GM23338 (cell line): ENCODE results near the gene BTBD9. TPM values are rescaled to one million over a fixed set of nuclear protein-coding genes. Genes with fewer than 3 reads are reported as not detected.

Experiments used
- CREB1 ChIP-seq: fragments of 250-450 bp; sonication (Bioruptor Pico); IDR thresholded peaks from 2 replicates; pipeline ENCODE4 v1.5.0; 2020; ENCODE audit warnings: low read depth, mild to moderate bottlenecking, moderate library complexity
- CTCF ChIP-seq, 2 experiments: fragments of 200-600 bp in 1 of 2; sonication (generic) in 1 of 2; conservative IDR thresholded peaks; 2 replicates each; pipeline versions ENCODE4 v1.5.1 to v1.6.1; 2016 to 2017; ENCODE audit warnings: antibody characterized with exemption in 2 of 2, low read depth in 2 of 2, mild to moderate bottlenecking in 2 of 2, moderate library complexity in 1 of 2
- EZH2 ChIP-seq: fragments of 200-600 bp; sonication (generic); IDR thresholded peaks from one replicate; pipeline ENCODE4 v1.8.0; 2017; ENCODE audit warnings: antibody characterized with exemption, mild to moderate bottlenecking, low read depth; ENCODE audit not compliant: unreplicated experiment
- EZH2phosphoT487 ChIP-seq: fragments of 200-600 bp; sonication (generic); IDR thresholded peaks from one replicate; pipeline ENCODE4 v1.8.1; 2018; ENCODE audit warnings: antibody characterized with exemption; ENCODE audit not compliant: unreplicated experiment
- POLR2AphosphoS5 ChIP-seq: IDR thresholded peaks from 2 replicates; pipeline ENCODE4 v1.6.1; 2016; ENCODE audit warnings: antibody characterized with exemption, low read depth
- ZNF331 ChIP-seq: fragments of 250-450 bp; sonication (Bioruptor Pico); IDR thresholded peaks from 2 replicates; pipeline ENCODE4 v1.5.0; 2020; ENCODE audit warnings: low read depth, mild to moderate bottlenecking, moderate library complexity
- polyA plus RNA-seq: library from polyadenylated mRNA; unstranded; fragments of >200 nt; fragmentation: Nextera tagmentation; extraction: Ambion mirVana; gene quantifications from 2 replicates; pipeline ENCODE4 v1.2.1, GENCODE V29; 2016
- total RNA-seq: library from RNA; depleted of rRNA; stranded (reverse); fragments of >200 nt; shearing (Covaris generic); gene quantifications from 2 replicates; pipeline ENCODE4 v1.2.3, GENCODE V29; 2014
- TF ChIP-seq, protein P1 (sequence below): fragments of 250-450 bp; sonication (Bioruptor Pico); IDR thresholded peaks from 2 replicates; pipeline ENCODE4 v1.5.0; 2020; ENCODE audit warnings: mild to moderate bottlenecking, moderate library complexity
- TF ChIP-seq, protein P2 (sequence below): IDR thresholded peaks from one replicate; pipeline ENCODE4 v1.6.1; 2018; ENCODE audit warnings: antibody characterized with exemption; ENCODE audit not compliant: unreplicated experiment

The BTBD9 gene
- total and polyA plus RNA-seq, 2 experiments from 2014 or later, result 4.2 to 5.3 TPM

GRCh38 chr6:38510205-38510604 is 129.5 kb downstream of the BTBD9 start (continued):
- TF ChIP-seq, protein P1, sequence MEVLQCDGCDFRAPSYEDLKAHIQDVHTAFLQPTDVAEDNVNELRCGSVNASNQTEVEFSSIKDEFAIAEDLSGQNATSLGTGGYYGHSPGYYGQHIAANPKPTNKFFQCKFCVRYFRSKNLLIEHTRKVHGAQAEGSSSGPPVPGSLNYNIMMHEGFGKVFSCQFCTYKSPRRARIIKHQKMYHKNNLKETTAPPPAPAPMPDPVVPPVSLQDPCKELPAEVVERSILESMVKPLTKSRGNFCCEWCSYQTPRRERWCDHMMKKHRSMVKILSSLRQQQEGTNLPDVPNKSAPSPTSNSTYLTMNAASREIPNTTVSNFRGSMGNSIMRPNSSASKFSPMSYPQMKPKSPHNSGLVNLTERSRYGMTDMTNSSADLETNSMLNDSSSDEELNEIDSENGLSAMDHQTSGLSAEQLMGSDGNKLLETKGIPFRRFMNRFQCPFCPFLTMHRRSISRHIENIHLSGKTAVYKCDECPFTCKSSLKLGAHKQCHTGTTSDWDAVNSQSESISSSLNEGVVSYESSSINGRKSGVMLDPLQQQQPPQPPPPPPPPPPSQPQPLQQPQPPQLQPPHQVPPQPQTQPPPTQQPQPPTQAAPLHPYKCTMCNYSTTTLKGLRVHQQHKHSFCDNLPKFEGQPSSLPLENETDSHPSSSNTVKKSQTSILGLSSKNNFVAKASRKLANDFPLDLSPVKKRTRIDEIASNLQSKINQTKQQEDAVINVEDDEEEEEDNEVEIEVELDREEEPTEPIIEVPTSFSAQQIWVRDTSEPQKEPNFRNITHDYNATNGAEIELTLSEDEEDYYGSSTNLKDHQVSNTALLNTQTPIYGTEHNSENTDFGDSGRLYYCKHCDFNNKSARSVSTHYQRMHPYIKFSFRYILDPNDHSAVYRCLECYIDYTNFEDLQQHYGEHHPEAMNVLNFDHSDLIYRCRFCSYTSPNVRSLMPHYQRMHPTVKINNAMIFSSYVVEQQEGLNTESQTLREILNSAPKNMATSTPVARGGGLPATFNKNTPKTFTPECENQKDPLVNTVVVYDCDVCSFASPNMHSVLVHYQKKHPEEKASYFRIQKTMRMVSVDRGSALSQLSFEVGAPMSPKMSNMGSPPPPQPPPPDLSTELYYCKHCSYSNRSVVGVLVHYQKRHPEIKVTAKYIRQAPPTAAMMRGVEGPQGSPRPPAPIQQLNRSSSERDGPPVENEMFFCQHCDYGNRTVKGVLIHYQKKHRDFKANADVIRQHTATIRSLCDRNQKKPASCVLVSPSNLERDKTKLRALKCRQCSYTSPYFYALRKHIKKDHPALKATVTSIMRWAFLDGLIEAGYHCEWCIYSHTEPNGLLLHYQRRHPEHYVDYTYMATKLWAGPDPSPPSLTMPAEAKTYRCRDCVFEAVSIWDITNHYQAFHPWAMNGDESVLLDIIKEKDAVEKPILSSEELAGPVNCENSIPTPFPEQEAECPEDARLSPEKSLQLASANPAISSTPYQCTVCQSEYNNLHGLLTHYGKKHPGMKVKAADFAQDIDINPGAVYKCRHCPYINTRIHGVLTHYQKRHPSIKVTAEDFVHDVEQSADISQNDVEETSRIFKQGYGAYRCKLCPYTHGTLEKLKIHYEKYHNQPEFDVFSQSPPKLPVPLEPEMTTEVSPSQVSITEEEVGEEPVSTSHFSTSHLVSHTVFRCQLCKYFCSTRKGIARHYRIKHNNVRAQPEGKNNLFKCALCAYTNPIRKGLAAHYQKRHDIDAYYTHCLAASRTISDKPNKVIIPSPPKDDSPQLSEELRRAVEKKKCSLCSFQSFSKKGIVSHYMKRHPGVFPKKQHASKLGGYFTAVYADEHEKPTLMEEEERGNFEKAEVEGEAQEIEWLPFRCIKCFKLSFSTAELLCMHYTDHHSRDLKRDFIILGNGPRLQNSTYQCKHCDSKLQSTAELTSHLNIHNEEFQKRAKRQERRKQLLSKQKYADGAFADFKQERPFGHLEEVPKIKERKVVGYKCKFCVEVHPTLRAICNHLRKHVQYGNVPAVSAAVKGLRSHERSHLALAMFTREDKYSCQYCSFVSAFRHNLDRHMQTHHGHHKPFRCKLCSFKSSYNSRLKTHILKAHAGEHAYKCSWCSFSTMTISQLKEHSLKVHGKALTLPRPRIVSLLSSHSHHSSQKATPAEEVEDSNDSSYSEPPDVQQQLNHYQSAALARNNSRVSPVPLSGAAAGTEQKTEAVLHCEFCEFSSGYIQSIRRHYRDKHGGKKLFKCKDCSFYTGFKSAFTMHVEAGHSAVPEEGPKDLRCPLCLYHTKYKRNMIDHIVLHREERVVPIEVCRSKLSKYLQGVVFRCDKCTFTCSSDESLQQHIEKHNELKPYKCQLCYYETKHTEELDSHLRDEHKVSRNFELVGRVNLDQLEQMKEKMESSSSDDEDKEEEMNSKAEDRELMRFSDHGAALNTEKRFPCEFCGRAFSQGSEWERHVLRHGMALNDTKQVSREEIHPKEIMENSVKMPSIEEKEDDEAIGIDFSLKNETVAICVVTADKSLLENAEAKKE (CRISPR knock-in tag), result no peak
- TF ChIP-seq CREB1 (CRISPR knock-in tag) (no peak), POLR2AphosphoS5 (no peak), CTCF (conservative IDR thresholded peaks at IDR 0.05; ENCODE audit: low read depth in 2 of 2) (no peak), EZH2 (no peak), ZNF331 (CRISPR knock-in tag) (no peak), EZH2phosphoT487 (no peak)
- TF ChIP-seq, protein P2, sequence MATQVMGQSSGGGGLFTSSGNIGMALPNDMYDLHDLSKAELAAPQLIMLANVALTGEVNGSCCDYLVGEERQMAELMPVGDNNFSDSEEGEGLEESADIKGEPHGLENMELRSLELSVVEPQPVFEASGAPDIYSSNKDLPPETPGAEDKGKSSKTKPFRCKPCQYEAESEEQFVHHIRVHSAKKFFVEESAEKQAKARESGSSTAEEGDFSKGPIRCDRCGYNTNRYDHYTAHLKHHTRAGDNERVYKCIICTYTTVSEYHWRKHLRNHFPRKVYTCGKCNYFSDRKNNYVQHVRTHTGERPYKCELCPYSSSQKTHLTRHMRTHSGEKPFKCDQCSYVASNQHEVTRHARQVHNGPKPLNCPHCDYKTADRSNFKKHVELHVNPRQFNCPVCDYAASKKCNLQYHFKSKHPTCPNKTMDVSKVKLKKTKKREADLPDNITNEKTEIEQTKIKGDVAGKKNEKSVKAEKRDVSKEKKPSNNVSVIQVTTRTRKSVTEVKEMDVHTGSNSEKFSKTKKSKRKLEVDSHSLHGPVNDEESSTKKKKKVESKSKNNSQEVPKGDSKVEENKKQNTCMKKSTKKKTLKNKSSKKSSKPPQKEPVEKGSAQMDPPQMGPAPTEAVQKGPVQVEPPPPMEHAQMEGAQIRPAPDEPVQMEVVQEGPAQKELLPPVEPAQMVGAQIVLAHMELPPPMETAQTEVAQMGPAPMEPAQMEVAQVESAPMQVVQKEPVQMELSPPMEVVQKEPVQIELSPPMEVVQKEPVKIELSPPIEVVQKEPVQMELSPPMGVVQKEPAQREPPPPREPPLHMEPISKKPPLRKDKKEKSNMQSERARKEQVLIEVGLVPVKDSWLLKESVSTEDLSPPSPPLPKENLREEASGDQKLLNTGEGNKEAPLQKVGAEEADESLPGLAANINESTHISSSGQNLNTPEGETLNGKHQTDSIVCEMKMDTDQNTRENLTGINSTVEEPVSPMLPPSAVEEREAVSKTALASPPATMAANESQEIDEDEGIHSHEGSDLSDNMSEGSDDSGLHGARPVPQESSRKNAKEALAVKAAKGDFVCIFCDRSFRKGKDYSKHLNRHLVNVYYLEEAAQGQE, result no peak
